ENCODE measurements around the gene ITGA2B. TPM values are rescaled to one million over a fixed set of nuclear protein-coding genes. Genes with fewer than 3 reads are reported as not detected.

The ITGA2B gene
- polyA plus RNA-seq, 1 donor (not counting 4 experiments of a cell fraction or from before 2014, with no cell fraction given) = not detected

DNA sequence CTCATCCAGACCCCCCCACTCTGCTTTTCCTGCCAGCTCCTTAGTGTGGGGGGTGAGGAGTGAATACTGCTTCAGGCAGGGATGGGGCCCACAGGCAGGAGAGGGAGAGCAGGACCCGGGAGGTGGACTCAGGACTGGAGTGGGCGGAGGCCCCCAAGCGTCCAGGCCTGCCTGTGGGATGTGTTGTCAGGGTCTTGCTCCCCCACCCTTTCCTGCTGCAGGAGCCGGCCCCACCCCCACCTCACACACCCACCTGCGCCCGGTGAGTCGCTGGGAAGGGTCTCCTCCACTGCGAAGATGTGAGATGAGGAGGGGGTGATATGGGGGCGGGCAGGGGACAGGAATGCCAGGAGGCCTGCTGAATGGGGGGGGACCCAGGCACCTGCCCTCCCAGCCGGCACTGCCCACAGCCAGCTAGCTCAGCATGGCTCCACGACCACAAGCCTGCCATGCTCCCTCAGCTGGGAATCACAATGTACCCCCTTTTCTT, 26.9 kb downstream of the ITGA2B start:
- no peaks in the 10 kb centered on the region for H3K36me3 ChIP-seq (ENCODE audit: control insufficient read depth in 2 of 2, extremely low read depth in 1 of 2, insufficient read depth in 2 of 2, low read length in 2 of 2)
- TF ChIP-seq, protein P1, sequence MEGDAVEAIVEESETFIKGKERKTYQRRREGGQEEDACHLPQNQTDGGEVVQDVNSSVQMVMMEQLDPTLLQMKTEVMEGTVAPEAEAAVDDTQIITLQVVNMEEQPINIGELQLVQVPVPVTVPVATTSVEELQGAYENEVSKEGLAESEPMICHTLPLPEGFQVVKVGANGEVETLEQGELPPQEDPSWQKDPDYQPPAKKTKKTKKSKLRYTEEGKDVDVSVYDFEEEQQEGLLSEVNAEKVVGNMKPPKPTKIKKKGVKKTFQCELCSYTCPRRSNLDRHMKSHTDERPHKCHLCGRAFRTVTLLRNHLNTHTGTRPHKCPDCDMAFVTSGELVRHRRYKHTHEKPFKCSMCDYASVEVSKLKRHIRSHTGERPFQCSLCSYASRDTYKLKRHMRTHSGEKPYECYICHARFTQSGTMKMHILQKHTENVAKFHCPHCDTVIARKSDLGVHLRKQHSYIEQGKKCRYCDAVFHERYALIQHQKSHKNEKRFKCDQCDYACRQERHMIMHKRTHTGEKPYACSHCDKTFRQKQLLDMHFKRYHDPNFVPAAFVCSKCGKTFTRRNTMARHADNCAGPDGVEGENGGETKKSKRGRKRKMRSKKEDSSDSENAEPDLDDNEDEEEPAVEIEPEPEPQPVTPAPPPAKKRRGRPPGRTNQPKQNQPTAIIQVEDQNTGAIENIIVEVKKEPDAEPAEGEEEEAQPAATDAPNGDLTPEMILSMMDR (optimal IDR thresholded peaks at IDR 0.05 in 1 of 3, IDR thresholded peaks at IDR 0.05 in 1 of 3, conservative IDR thresholded peaks at IDR 0.05 in 1 of 3; ENCODE audit: extremely low read depth in 1 of 3, insufficient read depth in 2 of 3, low read length in 3 of 3) = no peak
- TF ChIP-seq EZH2 (IDR thresholded peaks at IDR 0.05; ENCODE audit: low read length) = no peak
- H3K4me1 ChIP-seq (ENCODE audit: control insufficient read depth, extremely low read depth, insufficient read depth, low read length) = no peaks in the 10 kb centered on the region
- H2AFZ ChIP-seq (ENCODE audit: control insufficient read depth, low read length) = no peak overlapping the region
- H3K27ac ChIP-seq (ENCODE audit: control insufficient read depth, insufficient read depth, low read length) = no peak overlapping the region
- no peaks in the 10 kb centered on the region for H3K9me1 ChIP-seq (ENCODE audit: control insufficient read depth, extremely low read depth, insufficient read depth, low read length)
- H3K27me3 ChIP-seq (ENCODE audit: control insufficient read depth, extremely low read depth, insufficient read depth, low read length) = peaks cover 23% of the 10 kb centered on the region
- H3K4me3 ChIP-seq (ENCODE audit: control insufficient read depth in 2 of 3, extremely low read depth in 1 of 3, insufficient read depth in 2 of 3, low read depth in 1 of 3, low read length in 3 of 3) = peak overlapping the region in 1 of 3 experiments; percentile 54
- H3K4me2 ChIP-seq (ENCODE audit: control insufficient read depth, extremely low read depth, insufficient read depth, low read depth, low read length) = peak overlapping the region; percentile 86
- no peaks in the 10 kb centered on the region for H4K20me1 ChIP-seq (ENCODE audit: control insufficient read depth, extremely low read depth, insufficient read depth, low read length)
- dilution Hi-C loops (cut with MboI; ENCODE audit: extremely low pct_ligation_motif_present, low sequenced_read_pairs) = no loop called here
- H3K79me2 ChIP-seq (ENCODE audit: control insufficient read depth, insufficient read depth, low read length) = no peaks in the 10 kb centered on the region
- no peak overlapping the region for H3K9ac ChIP-seq (ENCODE audit: control insufficient read depth, extremely low read depth, insufficient read depth, low read length)
- FAIRE-seq (no peak), DNase-seq (ENCODE audit: low read depth, low spot score) (no peak)
- no peaks in the 10 kb centered on the region for H3K9me3 ChIP-seq (ENCODE audit: control insufficient read depth, low read depth, low read length)

DNA sequence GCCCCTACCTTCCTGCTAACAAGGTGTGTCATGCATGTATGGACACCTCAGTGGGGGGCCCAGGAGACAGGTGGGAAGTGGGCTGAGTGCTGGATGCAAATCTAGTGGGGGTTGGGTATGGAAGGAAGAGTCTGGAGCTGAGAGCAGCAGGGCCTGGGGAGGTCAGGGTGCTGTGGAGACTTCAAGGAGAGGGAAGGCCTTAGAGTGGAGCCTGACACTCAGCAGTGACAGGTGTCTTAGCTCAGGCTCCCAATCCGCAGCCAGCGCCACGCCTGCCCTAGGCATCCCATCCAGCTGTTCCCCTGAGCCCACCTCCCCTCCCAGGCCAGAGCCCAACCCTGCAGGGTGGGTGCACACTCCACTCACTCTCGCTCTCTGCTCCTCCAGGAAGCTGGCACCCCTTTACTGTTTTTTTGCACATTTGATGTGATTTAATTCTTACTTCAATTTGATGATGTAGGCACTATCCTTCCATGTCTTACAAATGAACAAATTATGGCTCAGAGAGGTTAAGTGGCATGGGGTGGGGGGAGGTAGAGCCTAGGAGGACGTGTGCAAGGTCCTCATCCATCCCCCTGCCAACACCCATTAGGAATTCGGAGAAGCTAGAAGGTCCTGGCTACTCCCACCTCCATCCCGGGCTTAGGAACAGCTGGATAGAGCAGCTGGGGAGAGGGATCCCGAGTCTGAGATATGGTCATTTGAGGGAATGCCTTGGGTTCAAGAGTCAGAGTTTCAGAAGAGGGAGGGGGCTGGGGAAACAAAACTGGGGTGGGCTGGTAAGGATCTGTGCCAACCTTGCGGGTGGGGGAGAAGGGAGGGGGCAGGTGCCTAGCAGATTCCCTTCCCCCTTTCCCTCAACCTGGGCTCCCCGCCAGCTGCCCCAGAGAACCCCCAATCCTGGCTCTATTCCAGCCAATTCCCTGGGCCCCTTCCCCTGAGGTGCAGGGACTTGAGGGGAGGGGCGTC, 27.9 kb downstream of the ITGA2B start:
- Histone ChIP-seq H3K4me2 (ENCODE audit: control insufficient read depth, extremely low read depth, insufficient read depth, low read depth, low read length) (no peak overlapping the region), H3K36me3 (ENCODE audit: control insufficient read depth in 2 of 2, extremely low read depth in 1 of 2, insufficient read depth in 2 of 2, low read length in 2 of 2) (no peaks in the 10 kb centered on the region), H3K27ac (ENCODE audit: control insufficient read depth, insufficient read depth, low read length) (no peak overlapping the region), H4K20me1 (ENCODE audit: control insufficient read depth, extremely low read depth, insufficient read depth, low read length) (no peaks in the 10 kb centered on the region), H2AFZ (ENCODE audit: control insufficient read depth, low read length) (no peak overlapping the region), H3K9ac (ENCODE audit: control insufficient read depth, extremely low read depth, insufficient read depth, low read length) (no peak overlapping the region), H3K79me2 (ENCODE audit: control insufficient read depth, insufficient read depth, low read length) (no peaks in the 10 kb centered on the region), H3K27me3 (ENCODE audit: control insufficient read depth, extremely low read depth, insufficient read depth, low read length) (peaks cover 15% of the 10 kb centered on the region), H3K4me3 (ENCODE audit: control insufficient read depth in 2 of 3, extremely low read depth in 1 of 3, insufficient read depth in 2 of 3, low read depth in 1 of 3, low read length in 3 of 3) (no peak overlapping the region), H3K4me1 (ENCODE audit: control insufficient read depth, extremely low read depth, insufficient read depth, low read length) (no peaks in the 10 kb centered on the region), H3K9me3 (ENCODE audit: control insufficient read depth, low read depth, low read length) (no peaks in the 10 kb centered on the region), H3K9me1 (ENCODE audit: control insufficient read depth, extremely low read depth, insufficient read depth, low read length) (no peaks in the 10 kb centered on the region)
- TF ChIP-seq, protein P1 (optimal IDR thresholded peaks at IDR 0.05 in 1 of 3, IDR thresholded peaks at IDR 0.05 in 1 of 3, conservative IDR thresholded peaks at IDR 0.05 in 1 of 3; ENCODE audit: extremely low read depth in 1 of 3, insufficient read depth in 2 of 3, low read length in 3 of 3) = no peak
- no peak for TF ChIP-seq EZH2 (IDR thresholded peaks at IDR 0.05; ENCODE audit: low read length)
- dilution Hi-C loops (cut with MboI; ENCODE audit: extremely low pct_ligation_motif_present, low sequenced_read_pairs) = no loop called here
- FAIRE-seq = no peak
- DNase-seq (ENCODE audit: low read depth, low spot score) = no peak
